A549 (cell line): ENCODE measurements around the gene MAGI1. TPM values are rescaled to one million over a fixed set of nuclear protein-coding genes. Genes with fewer than 3 reads are reported as not detected.
"Not testable (repeated sequence)": the region's sequence is repeated elsewhere in the genome, so short reads cannot be mapped to it uniquely, and the experiment has no call there.

Experiments used
- ATAC-seq, 2 experiments: fragments of 200-7000 bp in 1 of 2; fragments of >200 bp in 1 of 2; cut with Nextera tagmentation in 1 of 2; cut with Tn5 transposase in 1 of 2; 3 replicates each; pipeline versions ENCODE4 v1.8.0 to v1.9.1; 2018 to 2020; ENCODE audit warnings: mild to moderate bottlenecking in 1 of 2, moderate library complexity in 1 of 2
- CTCF ChIA-PET: fragments of 300-600 bp; sonication (Branson Sonifier 250); formaldehyde crosslinking; extraction: SDS; loops from one replicate; lab custom pipeline; 2021; ENCODE audit warnings: antibody characterized with exemption, inconsistent platforms; lab: Yijun Ruan, JAX
- POLR2A ChIA-PET: fragments of 350-600 bp; formaldehyde crosslinking; extraction: SDS; loops from one replicate; lab custom pipeline; 2021; ENCODE audit warnings: antibody characterized with exemption, inconsistent platforms; lab: Yijun Ruan, JAX
- DNase-seq, 2 experiments: peaks; one replicate each; pipeline versions ENCODE4 v3.0.0 to v3.0.0-alpha.2; 2011 to 2016; ENCODE audit warnings: low read depth in 1 of 2, low spot score in 1 of 2
- FAIRE-seq: peaks from 2 replicates; lab custom pipeline; 2011; peaks lifted over from hg19 to GRCh38; lab: Jason Lieb, UNC
- H3K27ac ChIP-seq, 2 experiments: fragments of >200 bp; sonication (Bioruptor Twin); formaldehyde crosslinking; 3 replicates each; pipeline ENCODE4 v1.5.1; 2016 to 2017
- H3K4me1 ChIP-seq: fragments of >200 bp; sonication (Bioruptor Twin); formaldehyde crosslinking; 3 replicates; pipeline ENCODE4 v1.6.1; 2016
- H3K4me2 ChIP-seq: fragments of >200 bp; sonication (Bioruptor Twin); formaldehyde crosslinking; 3 replicates; pipeline ENCODE4 v1.6.1; 2016
- H3K4me3 ChIP-seq: fragments of >200 bp; sonication (Bioruptor Twin); formaldehyde crosslinking; 3 replicates; pipeline ENCODE4 v1.5.1; 2016
- H3K9me3 ChIP-seq: fragments of >200 bp; sonication (Bioruptor Twin); formaldehyde crosslinking; 3 replicates; pipeline ENCODE4 v1.6.1; 2016
- BHLHE40 ChIP-seq: IDR thresholded peaks from 2 replicates; pipeline ENCODE4 v1.6.1; 2012; ENCODE audit warnings: low read depth, low read length, inconsistent platforms
- CEBPB ChIP-seq, 2 experiments: fragments of >200 bp in 1 of 2; sonication (Bioruptor Twin) in 1 of 2; formaldehyde crosslinking in 1 of 2; IDR thresholded peaks; 2 replicates each; pipeline ENCODE4 v1.6.1; 2012 to 2016
- E2F6 ChIP-seq: IDR thresholded peaks from 2 replicates; pipeline ENCODE4 v1.6.1; 2012; ENCODE audit warnings: low read depth, borderline replicate concordance
- EHF ChIP-seq: fragments of 250-450 bp; sonication (Bioruptor Pico); IDR thresholded peaks from 2 replicates; pipeline ENCODE4 v1.5.0; 2020; ENCODE audit warnings: mild to moderate bottlenecking
- EP300 ChIP-seq, 2 experiments: fragments of >200 bp; sonication (Bioruptor Twin); formaldehyde crosslinking; IDR thresholded peaks; 2 replicates in 1 of 2; 3 replicates in 1 of 2; pipeline ENCODE4 v1.6.1; 2016 to 2017
- JUN ChIP-seq, 2 experiments: fragments of >200 bp; sonication (Bioruptor Twin); formaldehyde crosslinking; IDR thresholded peaks; 2 replicates in 1 of 2; 3 replicates in 1 of 2; pipeline ENCODE4 v1.6.1; 2016 to 2017
- JUNB ChIP-seq: fragments of >200 bp; sonication (Bioruptor Twin); formaldehyde crosslinking; IDR thresholded peaks from 2 replicates; pipeline ENCODE4 v1.6.1; 2016
- KDM1A ChIP-seq: fragments of 200-600 bp; sonication (generic); IDR thresholded peaks from 2 replicates; pipeline ENCODE4 v1.6.1; 2016; ENCODE audit warnings: low read depth, mild to moderate bottlenecking
- MAX ChIP-seq: IDR thresholded peaks from 2 replicates; pipeline ENCODE4 v1.6.1; 2012
- MAZ ChIP-seq: fragments of 150-350 bp; IDR thresholded peaks from 2 replicates; pipeline ENCODE4 v1.6.1; 2014; ENCODE audit warnings: antibody characterized with exemption, low read depth, low read length, borderline replicate concordance
- MYC ChIP-seq: IDR thresholded peaks from 2 replicates; pipeline ENCODE4 v1.6.1; 2012; ENCODE audit warnings: mild to moderate bottlenecking, inconsistent platforms, low read length, improper control_type of control experiment, borderline replicate concordance
- NFE2L2 ChIP-seq: fragments of 150-350 bp; conservative IDR thresholded peaks from 2 replicates; pipeline ENCODE4 v1.6.1; 2014; ENCODE audit warnings: low read length
- POLR2A ChIP-seq: IDR thresholded peaks from 2 replicates; pipeline ENCODE4 v1.6.1; 2012; ENCODE audit warnings: mild to moderate bottlenecking, low read length
- POLR2AphosphoS2 ChIP-seq: conservative IDR thresholded peaks from 2 replicates; pipeline ENCODE4 v1.6.1; 2012; ENCODE audit warnings: low read length, improper control_type of control experiment, inconsistent platforms
- SMC3 ChIP-seq: fragments of >200 bp; sonication (Bioruptor Twin); formaldehyde crosslinking; IDR thresholded peaks from 3 replicates; pipeline ENCODE4 v1.6.1; 2018; ENCODE audit warnings: inconsistent platforms
- ZC3H11A ChIP-seq: fragments of 450-650 bp; IDR thresholded peaks from 2 replicates; pipeline ENCODE4 v1.6.1; 2014; ENCODE audit warnings: antibody characterized with exemption, mild to moderate bottlenecking
- ZNF302 ChIP-seq: fragments of 250-450 bp; sonication (Bioruptor Pico); IDR thresholded peaks from 2 replicates; pipeline ENCODE4 v1.9.0; 2021; ENCODE audit warnings: inconsistent platforms, mild to moderate bottlenecking, moderate library complexity
- WGBS: methylation state at CpG from one replicate; pipeline ENCODE4 v1.1.6; 2017; ENCODE audit errors: missing lambda C conversion rate; 5-methylcytosine and 5-hydroxymethylcytosine counted together
- polyA plus RNA-seq, 4 experiments: library from polyadenylated mRNA; depleted of rRNA in 3 of 4; stranded (reverse); fragments of >200 nt; fragmentation: RNase III in 1 of 4; extraction: RNeasy Plus Mini Kit Qiagen cat#74134 plus additional on column Dnase treatment in 1 of 4; gene quantifications; 2 replicates in 3 of 4; 3 replicates in 1 of 4; pipeline ENCODE4 v1.2.3, GENCODE V29; 2011 to 2017
- TF ChIP-seq, protein P1 (sequence below): fragments of 250-450 bp; sonication (Bioruptor Pico); IDR thresholded peaks from 2 replicates; pipeline ENCODE4 v1.5.0; 2021; ENCODE audit warnings: mild to moderate bottlenecking, moderate library complexity, borderline replicate concordance
- TF ChIP-seq, protein P2 (sequence below): fragments of 200-600 bp; sonication (generic); IDR thresholded peaks from 2 replicates; pipeline ENCODE4 v1.6.1; 2016; ENCODE audit warnings: antibody characterized with exemption, mild to moderate bottlenecking, moderate library complexity

Gene MAGI1
- polyA plus RNA-seq, 2 of the 4 experiments (the other 2 are of a cell fraction): 4.7 to 6.6 TPM

DNA sequence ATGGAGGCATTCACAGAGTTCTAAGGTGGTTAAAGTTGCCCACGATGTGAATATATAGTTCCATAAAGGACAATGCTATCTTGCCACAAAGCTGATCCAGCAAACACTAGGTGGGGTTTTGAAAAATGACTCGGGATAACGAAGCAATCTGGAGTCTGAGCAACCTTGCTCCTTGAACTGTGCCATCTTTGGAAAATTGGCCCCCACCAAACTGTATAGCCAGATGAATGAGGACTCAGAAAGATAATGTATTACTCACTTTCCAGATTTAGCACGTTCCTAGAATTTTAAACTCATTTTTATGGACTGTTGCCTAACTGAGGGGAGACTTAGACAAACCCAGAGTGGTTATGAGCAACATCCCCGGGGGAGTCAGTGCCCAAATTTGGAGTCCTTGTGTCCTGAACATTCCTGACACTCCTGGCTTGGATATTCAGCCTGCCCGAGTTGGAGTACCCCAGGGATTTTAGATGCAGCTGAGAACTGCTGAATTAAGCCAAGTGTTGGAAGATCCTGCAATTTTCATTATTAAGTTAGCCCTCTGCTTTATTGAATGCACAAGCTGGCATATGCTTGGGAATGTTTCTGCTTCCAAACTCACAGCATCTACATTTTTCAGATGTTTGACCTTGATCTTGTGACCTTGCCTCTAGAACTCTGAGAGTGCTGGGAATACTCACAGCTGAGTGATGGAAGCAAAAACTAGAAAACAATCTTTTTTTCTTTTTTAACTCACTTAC lies 8.8 kb upstream of the MAGI1 start:
- no peak overlapping the region for H3K4me2 ChIP-seq
- TF ChIP-seq KDM1A: no peak
- TF ChIP-seq, protein P1, sequence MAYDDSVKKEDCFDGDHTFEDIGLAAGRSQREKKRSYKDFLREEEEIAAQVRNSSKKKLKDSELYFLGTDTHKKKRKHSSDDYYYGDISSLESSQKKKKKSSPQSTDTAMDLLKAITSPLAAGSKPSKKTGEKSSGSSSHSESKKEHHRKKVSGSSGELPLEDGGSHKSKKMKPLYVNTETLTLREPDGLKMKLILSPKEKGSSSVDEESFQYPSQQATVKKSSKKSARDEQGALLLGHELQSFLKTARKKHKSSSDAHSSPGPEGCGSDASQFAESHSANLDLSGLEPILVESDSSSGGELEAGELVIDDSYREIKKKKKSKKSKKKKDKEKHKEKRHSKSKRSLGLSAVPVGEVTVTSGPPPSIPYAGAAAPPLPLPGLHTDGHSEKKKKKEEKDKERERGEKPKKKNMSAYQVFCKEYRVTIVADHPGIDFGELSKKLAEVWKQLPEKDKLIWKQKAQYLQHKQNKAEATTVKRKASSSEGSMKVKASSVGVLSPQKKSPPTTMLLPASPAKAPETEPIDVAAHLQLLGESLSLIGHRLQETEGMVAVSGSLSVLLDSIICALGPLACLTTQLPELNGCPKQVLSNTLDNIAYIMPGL (CRISPR knock-in tag): no peak
- no peak for TF ChIP-seq POLR2A
- DNase-seq: no peak

DNA sequence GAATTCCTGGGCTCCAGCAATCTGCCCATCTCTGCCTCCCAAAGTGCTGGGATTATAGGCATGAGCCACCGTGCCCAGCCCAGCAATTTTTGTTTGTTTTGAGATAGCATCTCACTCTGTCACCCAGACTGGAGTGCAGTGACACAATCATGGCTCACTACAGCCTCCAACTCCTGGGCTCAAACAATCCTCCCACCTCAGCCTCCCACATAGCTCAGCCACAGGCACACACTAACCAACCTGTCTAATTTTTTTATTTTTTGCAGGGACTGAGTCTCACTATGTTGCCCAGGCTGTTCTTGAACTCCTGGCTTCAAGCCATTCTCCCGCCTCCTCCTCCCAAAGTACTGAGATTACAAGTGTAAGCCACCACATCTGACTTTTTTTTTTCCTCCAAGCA lies 7.6 kb upstream of the MAGI1 start:
- POLR2A ChIA-PET, FAIRE-seq, CTCF ChIA-PET, H3K4me3 ChIP-seq, ATAC-seq, H3K4me1 ChIP-seq, DNase-seq, H3K9me3 ChIP-seq, H3K4me2 ChIP-seq, H3K27ac ChIP-seq: not testable (repeated sequence)
- WGBS: 61% methylated on average over 2 of the region's 2 CpGs

More for the DNA sequence above, 8.8 kb upstream of the MAGI1 start:
- POLR2A ChIA-PET: no interaction called here
- H3K27ac ChIP-seq: no peak overlapping the region
- ATAC-seq (no peak; a peak in 1 of 6 replicates), FAIRE-seq (no peak)
- 38% methylated on average over 6 of the region's 6 CpGs for WGBS
- CTCF ChIA-PET: no interaction called here
- H3K4me1 ChIP-seq: peaks cover 6% of the 10 kb centered on the region; the same call in 1 of the 3 replicates
- H3K9me3 ChIP-seq: no peaks in the 10 kb centered on the region
- H3K4me3 ChIP-seq: no peak overlapping the region

- no peak for TF ChIP-seq EP300 (IDR thresholded peaks at IDR 0.05)
- TF ChIP-seq MAX: no peak
- TF ChIP-seq BHLHE40: no peak
- no peak for TF ChIP-seq MAZ
- TF ChIP-seq JUN (IDR thresholded peaks at IDR 0.05): no peak
- no peak for TF ChIP-seq JUNB
- no peak for TF ChIP-seq ZC3H11A
- no peak for TF ChIP-seq SMC3
- TF ChIP-seq POLR2AphosphoS2: no peak
- TF ChIP-seq E2F6: no peak
- no peak for TF ChIP-seq EHF (CRISPR knock-in tag)
- TF ChIP-seq MYC: no peak
- ChIA-PET CTCF (no interaction called here), POLR2A (no interaction called here)
- FAIRE-seq: no peak
- Histone ChIP-seq H3K4me2 (no peak overlapping the region), H3K4me3 (no peak overlapping the region), H3K27ac (no peak overlapping the region), H3K9me3 (no peaks in the 10 kb centered on the region), H3K4me1 (peaks cover 5% of the 10 kb centered on the region; the same call in 2 of the 3 replicates)
- no peak for DNase-seq
- ATAC-seq: no peak
Observed at GRCh38 chr3:66041828-66042227, 3.1 kb upstream of the MAGI1 start.

GRCh38 chr3:66041116-66041515 lies 2.4 kb upstream of the MAGI1 start:
- H3K9me3 ChIP-seq: no peaks in the 10 kb centered on the region
- peaks cover 12% of the 10 kb centered on the region; the same call in 2 of the 3 replicates for H3K4me1 ChIP-seq
- DNase-seq: no peak
- no peak for FAIRE-seq
- ChIA-PET CTCF (no interaction called here), POLR2A (no interaction called here)
- no peak overlapping the region for H3K4me2 ChIP-seq
- no peak overlapping the region for H3K27ac ChIP-seq
- no peak overlapping the region for H3K4me3 ChIP-seq
- ATAC-seq: no peak
- WGBS: 41% methylated on average over 1 of the region's 1 CpG
- TF ChIP-seq CEBPB (IDR thresholded peaks at IDR 0.05): no peak
- TF ChIP-seq NFE2L2: no peak
- TF ChIP-seq MAZ: no peak
- TF ChIP-seq, protein P2, sequence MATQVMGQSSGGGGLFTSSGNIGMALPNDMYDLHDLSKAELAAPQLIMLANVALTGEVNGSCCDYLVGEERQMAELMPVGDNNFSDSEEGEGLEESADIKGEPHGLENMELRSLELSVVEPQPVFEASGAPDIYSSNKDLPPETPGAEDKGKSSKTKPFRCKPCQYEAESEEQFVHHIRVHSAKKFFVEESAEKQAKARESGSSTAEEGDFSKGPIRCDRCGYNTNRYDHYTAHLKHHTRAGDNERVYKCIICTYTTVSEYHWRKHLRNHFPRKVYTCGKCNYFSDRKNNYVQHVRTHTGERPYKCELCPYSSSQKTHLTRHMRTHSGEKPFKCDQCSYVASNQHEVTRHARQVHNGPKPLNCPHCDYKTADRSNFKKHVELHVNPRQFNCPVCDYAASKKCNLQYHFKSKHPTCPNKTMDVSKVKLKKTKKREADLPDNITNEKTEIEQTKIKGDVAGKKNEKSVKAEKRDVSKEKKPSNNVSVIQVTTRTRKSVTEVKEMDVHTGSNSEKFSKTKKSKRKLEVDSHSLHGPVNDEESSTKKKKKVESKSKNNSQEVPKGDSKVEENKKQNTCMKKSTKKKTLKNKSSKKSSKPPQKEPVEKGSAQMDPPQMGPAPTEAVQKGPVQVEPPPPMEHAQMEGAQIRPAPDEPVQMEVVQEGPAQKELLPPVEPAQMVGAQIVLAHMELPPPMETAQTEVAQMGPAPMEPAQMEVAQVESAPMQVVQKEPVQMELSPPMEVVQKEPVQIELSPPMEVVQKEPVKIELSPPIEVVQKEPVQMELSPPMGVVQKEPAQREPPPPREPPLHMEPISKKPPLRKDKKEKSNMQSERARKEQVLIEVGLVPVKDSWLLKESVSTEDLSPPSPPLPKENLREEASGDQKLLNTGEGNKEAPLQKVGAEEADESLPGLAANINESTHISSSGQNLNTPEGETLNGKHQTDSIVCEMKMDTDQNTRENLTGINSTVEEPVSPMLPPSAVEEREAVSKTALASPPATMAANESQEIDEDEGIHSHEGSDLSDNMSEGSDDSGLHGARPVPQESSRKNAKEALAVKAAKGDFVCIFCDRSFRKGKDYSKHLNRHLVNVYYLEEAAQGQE: no peak
- no peak for TF ChIP-seq SMC3
- TF ChIP-seq MAX: no peak
- no peak for TF ChIP-seq MYC
- no peak for TF ChIP-seq POLR2AphosphoS2
- TF ChIP-seq BHLHE40: no peak
- no peak for TF ChIP-seq ZNF302 (CRISPR knock-in tag)
